Heart right ventricle (tissue), 16 donors: ENCODE data around the gene MS4A14. TPM values are rescaled to one million over a fixed set of nuclear protein-coding genes. Genes with fewer than 3 reads are reported as not detected.

ENCODE experiments used
- ATAC-seq, 8 donors: fragments of 200-7000 bp; cut with Tn5 transposase; one replicate each; pipeline ENCODE4 v1.9.1; 2020; ENCODE audit warnings: mild to moderate bottlenecking in 8 of 8, moderate library complexity in 8 of 8, moderate number of reproducible peaks in 1 of 8
- DNase-seq, 2 donors: peaks; one replicate each; pipeline ENCODE4 v3.0.0-alpha.2; 2020
- H3K27ac ChIP-seq, 10 donors: fragments of 200-600 bp; sonication (generic) in 2 of 10; one replicate each; pipeline versions ENCODE4 v1.5.0 to v1.8.0; 2020 to 2022; ENCODE audit warnings: mild to moderate bottlenecking in 3 of 10
- H3K27me3 ChIP-seq, 7 donors: fragments of 200-600 bp; one replicate each; pipeline ENCODE4 v1.8.0; 2021 to 2022; ENCODE audit warnings: mild to moderate bottlenecking in 2 of 7
- H3K36me3 ChIP-seq, 9 donors: fragments of 200-600 bp; sonication (generic) in 1 of 9; one replicate each; pipeline versions ENCODE4 v1.5.0 to v1.8.0; 2020 to 2022; ENCODE audit warnings: mild to moderate bottlenecking in 2 of 9
- H3K4me1 ChIP-seq, 9 donors: fragments of 200-600 bp; sonication (generic) in 1 of 9; one replicate each; pipeline versions ENCODE4 v1.5.0 to v1.8.0; 2020 to 2022; ENCODE audit warnings: mild to moderate bottlenecking in 4 of 9
- H3K4me3 ChIP-seq, 10 donors: fragments of 200-600 bp; sonication (generic) in 2 of 10; one replicate each; pipeline versions ENCODE4 v1.5.0 to v1.8.0; 2020 to 2022; ENCODE audit warnings: mild to moderate bottlenecking in 7 of 10, moderate library complexity in 2 of 10
- H3K9me3 ChIP-seq, 11 donors: fragments of 200-600 bp in 10 of 11; sonication (generic) in 2 of 11; one replicate each; pipeline versions ENCODE4 v1.5.0 to v1.8.0; 2013 to 2022; ENCODE audit warnings: mild to moderate bottlenecking in 2 of 11, control low read depth in 1 of 11, moderate library complexity in 1 of 11
- WGBS, 2 donors: extraction: QIAGEN DNeasy Blood & Tissue Kit; methylation state at CpG; one replicate each; pipeline ENCODE4 v1.1.7; 2013; ENCODE audit warnings: inconsistent platforms in 1 of 2; 5-methylcytosine and 5-hydroxymethylcytosine counted together
- intact Hi-C, 10 donors: fragments of 100-400 bp; cut with DNase I; formaldehyde crosslinking; loops; one replicate each; pipeline versions ENCODE4 v1.11.1 to v1.14.2; 2022
- polyA plus RNA-seq, 2 donors: library from polyadenylated mRNA; stranded (reverse); fragments of 200-250 nt; gene quantifications; one replicate each; pipeline ENCODE4 v1.2.3, GENCODE V29; 2013
- total RNA-seq, 10 donors: library from RNA; stranded (reverse); fragmentation: NEBNext Ultra II Directional in 3 of 10; extraction: Animal tissue kit (Norgen Biotek cat#: 25700) in 3 of 10; gene quantifications; one replicate each; pipeline versions ENCODE4 v1.2.1 to v1.2.4, GENCODE V29; 2021 to 2023
- TF ChIP-seq, protein P1 (sequence below), 9 donors: fragments of 200-600 bp; sonication (generic) in 2 of 9; IDR thresholded peaks; one replicate each; pipeline versions ENCODE4 v1.5.0 to v1.8.0; 2021 to 2022; ENCODE audit warnings: antibody characterized with exemption in 9 of 9, mild to moderate bottlenecking in 5 of 9, moderate library complexity in 1 of 9
- donor health status: Arrhythmogenic right ventricular cardiomyopathy.
- donor health status: ischemic (EF 13 %, LVEDD 7.1; RV severe dilation, severe dysfunction).
- donor health status: healthy with polysubstance abuse.
- donor health status: DM: no; HTN: yes; CAD: no.
- donor health status: DM: no; HTN: no; CAD: no.
- donor health status: ischemic (EF 25% LVEDD 6.9; RV normal size, moderate dysfunction).
- donor health status: ischemic (EF 25% LVEDD 5.7; RV mildly dilated, moderate dysfunction).
- donor health status: healthy.
- donor health status: DM: yes; HTN: yes; CAD: no.
- donor health status: Ischemic cardiomyopathy.
- donor health status: ischemic (EF 35%, LVEDD 5.7; RV mildly dilated, moderate dysfunction).
- donor health status: nonischemic (EF 11% LVEDD 7.7; RV severe dilation, severe dysfunction).
- donor health status: DM: yes; HTN: yes; CAD: no.
- donor health status: PGD.
- donor health status: ischemic (EF 29% LVEDD 5.4; RV normal size, mild dysfunction).
- donor health status: nonischemic (EF 23%, LVEDD 6.1; RV moderate dilation, normal function).

The MS4A14 gene
- total and polyA plus RNA-seq, 12 donors, result 0.11 to 2.6 (median 0.28) TPM; not detected in 2

DNA sequence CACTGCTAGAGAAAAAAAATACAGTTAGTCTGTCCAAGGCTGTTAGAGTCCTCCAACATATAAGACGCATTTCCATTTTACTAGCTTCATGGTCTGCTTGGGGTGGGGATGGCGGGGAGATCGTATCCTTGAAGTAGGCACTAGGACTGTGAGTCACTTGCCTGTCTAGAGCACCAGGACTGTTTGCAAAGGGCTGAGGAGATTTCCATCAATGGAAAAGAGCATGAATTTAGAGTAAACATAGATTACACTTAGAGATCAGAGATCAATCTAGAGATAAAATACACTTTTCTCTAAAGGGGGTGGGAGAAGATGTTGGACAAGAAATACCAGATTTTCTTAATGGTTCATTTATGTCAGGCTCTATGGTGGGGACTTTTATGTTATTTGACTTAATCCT, 19.7 kb upstream of the MS4A14 start:
- Histone ChIP-seq H3K4me3 (no peak overlapping the region), H3K36me3 (no peaks in the 10 kb centered on the region), H3K27ac (peak overlapping the region in 1 of 10 donors; percentile 92), H3K9me3 (no peaks in the 10 kb centered on the region), H3K4me1 (peaks cover 0 to 23% (median 0%) of the 10 kb centered on the region in 9 donors), H3K27me3 (peaks cover 0 to 11% (median 0%) of the 10 kb centered on the region in 7 donors)
- DNase-seq (no peak), ATAC-seq (no peak)
- WGBS, 2 donors, result 85 to 91% methylated on average over 3 of the region's 3 CpGs
- TF ChIP-seq, protein P1, sequence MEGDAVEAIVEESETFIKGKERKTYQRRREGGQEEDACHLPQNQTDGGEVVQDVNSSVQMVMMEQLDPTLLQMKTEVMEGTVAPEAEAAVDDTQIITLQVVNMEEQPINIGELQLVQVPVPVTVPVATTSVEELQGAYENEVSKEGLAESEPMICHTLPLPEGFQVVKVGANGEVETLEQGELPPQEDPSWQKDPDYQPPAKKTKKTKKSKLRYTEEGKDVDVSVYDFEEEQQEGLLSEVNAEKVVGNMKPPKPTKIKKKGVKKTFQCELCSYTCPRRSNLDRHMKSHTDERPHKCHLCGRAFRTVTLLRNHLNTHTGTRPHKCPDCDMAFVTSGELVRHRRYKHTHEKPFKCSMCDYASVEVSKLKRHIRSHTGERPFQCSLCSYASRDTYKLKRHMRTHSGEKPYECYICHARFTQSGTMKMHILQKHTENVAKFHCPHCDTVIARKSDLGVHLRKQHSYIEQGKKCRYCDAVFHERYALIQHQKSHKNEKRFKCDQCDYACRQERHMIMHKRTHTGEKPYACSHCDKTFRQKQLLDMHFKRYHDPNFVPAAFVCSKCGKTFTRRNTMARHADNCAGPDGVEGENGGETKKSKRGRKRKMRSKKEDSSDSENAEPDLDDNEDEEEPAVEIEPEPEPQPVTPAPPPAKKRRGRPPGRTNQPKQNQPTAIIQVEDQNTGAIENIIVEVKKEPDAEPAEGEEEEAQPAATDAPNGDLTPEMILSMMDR (IDR thresholded peaks at IDR 0.05), result no peak
- intact Hi-C loops, result no loop called here

DNA sequence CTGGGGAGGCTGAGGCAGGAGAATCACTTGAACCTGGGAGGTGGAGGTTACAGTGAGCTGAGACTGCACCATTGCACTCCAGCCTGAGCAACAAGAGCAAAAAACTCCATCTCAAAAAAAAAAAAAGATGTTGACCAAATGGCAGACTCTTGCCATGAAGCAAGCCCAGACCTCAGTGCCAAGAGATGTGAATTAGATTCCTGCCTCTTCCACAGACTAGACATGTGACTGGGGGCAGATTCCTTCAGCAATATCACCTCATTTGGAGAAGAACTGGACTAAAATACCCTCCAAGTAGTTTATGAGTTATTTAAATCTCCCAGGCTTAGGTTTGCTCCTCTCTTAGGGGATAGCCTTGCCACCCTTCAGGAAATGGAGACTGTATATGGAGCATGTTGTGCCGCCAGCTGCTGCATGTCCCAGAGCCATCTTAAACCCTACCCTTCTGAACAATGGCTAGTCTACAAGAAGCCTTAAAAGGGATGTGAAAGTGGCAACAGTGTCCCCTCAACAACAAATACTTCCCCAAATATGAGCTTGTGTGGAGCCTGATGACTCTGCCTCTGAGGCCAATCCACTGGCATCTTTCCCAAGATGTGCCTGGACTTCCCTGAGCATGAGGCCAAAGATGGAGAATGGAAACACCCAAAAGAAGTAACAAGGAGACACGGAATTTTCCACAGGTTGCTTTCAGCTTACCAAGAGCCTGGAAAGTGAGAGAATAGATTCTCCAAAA, 18.7 kb upstream of the MS4A14 start:
- whole genome bisulfite sequencing, 2 donors, result 82% methylated on average over 2 of the region's 2 CpGs
- intact Hi-C loops, result no loop called here
- TF ChIP-seq, protein P1 (IDR thresholded peaks at IDR 0.05), result no peak
- Histone ChIP-seq H3K4me3 (peak overlapping the region in 1 of 10 donors; percentile 58), H3K27ac (peak overlapping the region in 3 of 10 donors; percentile 5 to 92 (median 47)), H3K27me3 (peaks cover 0 to 11% (median 0%) of the 10 kb centered on the region in 7 donors), H3K36me3 (no peaks in the 10 kb centered on the region), H3K4me1 (peaks cover 0 to 14% (median 0%) of the 10 kb centered on the region in 9 donors), H3K9me3 (no peaks in the 10 kb centered on the region)
- DNase-seq, result peak in 1 of 2 donors; percentile 50
- peak in 7 of 8 donors; percentile 73 to 84 (median 78) for ATAC-seq

DNA sequence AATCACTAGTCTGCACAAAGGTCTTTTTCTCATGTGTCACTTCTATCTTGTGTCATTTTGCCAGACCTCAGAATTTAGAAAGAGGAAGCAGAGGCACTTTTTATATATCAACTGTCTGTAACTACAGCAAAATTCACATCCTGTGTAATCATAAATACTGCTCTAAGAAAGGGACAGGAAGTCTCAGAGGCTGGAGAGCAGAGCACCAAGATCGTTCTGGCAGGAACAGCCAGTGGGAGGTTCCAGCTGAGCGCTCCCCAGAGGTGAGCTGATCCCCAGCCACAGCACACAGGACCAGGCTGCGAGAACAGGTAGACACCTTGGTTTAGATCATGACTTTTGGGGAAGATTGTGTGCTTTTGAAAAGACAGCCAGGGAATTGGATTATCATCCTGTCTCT, 17.9 kb upstream of the MS4A14 start, which contains the start of gene MS4A7:
TSS of gene MS4A7 (plus strand) at position 179 of the 400 bp plus-strand sequence. CDS start 4,610 bp downstream, outside the sequence.
- intact Hi-C loops, result no loop called here
- peaks cover 0 to 9% (median 0%) of the 10 kb centered on the region in 7 donors for H3K27me3 ChIP-seq
- peaks cover 0 to 10% (median 0%) of the 10 kb centered on the region in 9 donors for H3K4me1 ChIP-seq
- TF ChIP-seq, protein P1 (IDR thresholded peaks at IDR 0.05), result no peak
- peak within 1 kb of the TSS in 7 of 10 donors; percentile 9 to 92 (median 46) for H3K27ac ChIP-seq
- 36 to 53% methylated on average over 3 of the region's 3 CpGs for WGBS, 2 donors
- H3K9me3 ChIP-seq, result no peaks in the 10 kb centered on the region
- ATAC-seq (peak; percentile 54 to 81 (median 76)), DNase-seq (peak; percentile 12 to 20)
- peaks cover 0 to 5% (median 0%) of the 10 kb centered on the region in 9 donors for H3K36me3 ChIP-seq
- H3K4me3 ChIP-seq, result peak within 1 kb of the TSS in 5 of 10 donors; percentile 34 to 58 (median 36)

DNA sequence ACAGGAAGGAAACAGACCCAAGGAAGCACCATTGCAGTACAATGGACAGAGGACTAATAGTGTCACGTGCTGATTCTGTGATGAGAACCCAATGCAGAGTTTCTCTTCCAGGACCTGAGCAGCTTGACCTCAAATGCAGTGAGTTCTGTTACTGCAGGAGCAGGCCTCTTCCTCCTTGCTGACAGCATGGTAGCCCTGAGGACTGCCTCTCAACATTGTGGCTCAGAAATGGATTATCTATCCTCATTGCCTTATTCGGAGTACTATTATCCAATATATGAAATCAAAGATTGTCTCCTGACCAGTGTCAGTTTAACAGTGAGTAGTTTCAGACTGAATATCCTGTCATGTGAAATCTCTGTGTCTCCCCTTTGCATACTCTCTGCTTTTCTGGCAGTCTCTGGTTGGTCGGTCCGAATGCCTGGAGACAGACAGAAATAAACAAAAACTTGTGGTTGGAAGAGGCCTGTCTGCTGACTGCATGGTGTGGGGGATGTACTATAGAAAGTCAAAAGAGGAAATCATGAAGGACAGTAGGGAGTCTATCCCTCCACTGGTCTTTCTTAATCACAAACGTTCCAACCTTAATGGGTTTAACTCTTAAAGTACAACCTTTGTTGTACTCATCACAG, 6.9 kb upstream of the MS4A14 start:
- intact Hi-C loops, result no loop called here
- Histone ChIP-seq H3K27me3 (peaks cover 0 to 3% (median 0%) of the 10 kb centered on the region in 7 donors), H3K36me3 (peaks cover 0 to 42% (median 0%) of the 10 kb centered on the region in 9 donors), H3K9me3 (peaks cover 0 to 4% (median 0%) of the 10 kb centered on the region in 11 donors), H3K4me3 (no peak overlapping the region), H3K27ac (peak overlapping the region in 1 of 10 donors; percentile 69), H3K4me1 (peaks cover 0 to 44% (median 0%) of the 10 kb centered on the region in 9 donors)
- 53 to 64% methylated on average over 5 of the region's 5 CpGs for WGBS, 2 donors
- TF ChIP-seq, protein P1 (IDR thresholded peaks at IDR 0.05), result no peak
- ATAC-seq, result peak; percentile 24 to 83 (median 57)
- DNase-seq, result no peak
